GM19452 (cell line): ENCODE results near the gene PEAK1.

ENCODE experiments used
- ATAC-seq: cut with Tn5 transposase; IDR thresholded peaks from one replicate; pipeline ENCODE4 v1.9.1; 2021; ENCODE audit not compliant: unreplicated experiment

The PEAK1 gene, protein sequence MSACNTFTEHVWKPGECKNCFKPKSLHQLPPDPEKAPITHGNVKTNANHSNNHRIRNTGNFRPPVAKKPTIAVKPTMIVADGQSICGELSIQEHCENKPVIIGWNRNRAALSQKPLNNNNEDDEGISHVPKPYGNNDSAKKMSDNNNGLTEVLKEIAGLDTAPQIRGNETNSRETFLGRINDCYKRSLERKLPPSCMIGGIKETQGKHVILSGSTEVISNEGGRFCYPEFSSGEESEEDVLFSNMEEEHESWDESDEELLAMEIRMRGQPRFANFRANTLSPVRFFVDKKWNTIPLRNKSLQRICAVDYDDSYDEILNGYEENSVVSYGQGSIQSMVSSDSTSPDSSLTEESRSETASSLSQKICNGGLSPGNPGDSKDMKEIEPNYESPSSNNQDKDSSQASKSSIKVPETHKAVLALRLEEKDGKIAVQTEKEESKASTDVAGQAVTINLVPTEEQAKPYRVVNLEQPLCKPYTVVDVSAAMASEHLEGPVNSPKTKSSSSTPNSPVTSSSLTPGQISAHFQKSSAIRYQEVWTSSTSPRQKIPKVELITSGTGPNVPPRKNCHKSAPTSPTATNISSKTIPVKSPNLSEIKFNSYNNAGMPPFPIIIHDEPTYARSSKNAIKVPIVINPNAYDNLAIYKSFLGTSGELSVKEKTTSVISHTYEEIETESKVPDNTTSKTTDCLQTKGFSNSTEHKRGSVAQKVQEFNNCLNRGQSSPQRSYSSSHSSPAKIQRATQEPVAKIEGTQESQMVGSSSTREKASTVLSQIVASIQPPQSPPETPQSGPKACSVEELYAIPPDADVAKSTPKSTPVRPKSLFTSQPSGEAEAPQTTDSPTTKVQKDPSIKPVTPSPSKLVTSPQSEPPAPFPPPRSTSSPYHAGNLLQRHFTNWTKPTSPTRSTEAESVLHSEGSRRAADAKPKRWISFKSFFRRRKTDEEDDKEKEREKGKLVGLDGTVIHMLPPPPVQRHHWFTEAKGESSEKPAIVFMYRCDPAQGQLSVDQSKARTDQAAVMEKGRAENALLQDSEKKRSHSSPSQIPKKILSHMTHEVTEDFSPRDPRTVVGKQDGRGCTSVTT (N-terminal part only)

DNA sequence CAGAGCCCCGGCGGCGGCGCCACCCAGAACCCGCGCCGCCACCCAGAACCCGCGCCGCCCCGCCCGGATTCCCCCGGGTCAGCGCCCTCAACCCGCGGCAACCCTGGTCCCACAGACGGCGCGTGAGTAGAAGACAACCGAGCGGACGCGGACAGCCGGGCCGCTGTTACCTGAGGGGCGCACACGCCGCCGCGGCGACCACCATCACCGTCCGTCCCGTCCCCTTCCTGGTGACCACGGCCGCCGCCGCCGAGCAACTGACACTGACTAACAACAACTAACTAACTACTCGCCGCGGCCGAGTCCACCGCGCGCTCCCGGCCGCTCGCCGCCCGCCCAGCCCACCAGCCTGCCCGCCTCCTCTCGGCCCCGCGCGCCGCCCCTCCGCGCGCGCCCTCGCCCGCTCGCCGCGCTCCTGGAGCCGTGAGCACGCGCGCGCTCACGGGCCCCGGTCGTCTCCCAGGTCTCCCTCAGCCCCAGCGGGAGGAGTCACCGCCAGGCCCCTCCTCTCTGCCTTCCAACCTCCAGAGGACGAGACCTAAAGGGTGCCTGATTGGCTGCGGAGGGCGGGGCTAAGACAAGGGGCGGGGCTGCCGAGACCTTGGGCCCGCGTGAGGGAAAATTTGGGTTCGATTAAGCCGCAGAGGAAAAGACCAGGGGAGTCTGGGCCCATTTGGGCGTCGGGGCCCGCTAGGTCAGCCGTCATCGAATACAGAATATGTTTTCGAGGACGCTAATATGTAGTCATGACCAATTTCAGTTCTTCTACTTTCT lies at the start of gene PEAK1:
TSS of gene PEAK1 (minus strand) at position 269 of the 774 bp plus-strand sequence. CDS start 238,178 bp downstream, outside the sequence.
- peak; percentile 90 for ATAC-seq

DNA sequence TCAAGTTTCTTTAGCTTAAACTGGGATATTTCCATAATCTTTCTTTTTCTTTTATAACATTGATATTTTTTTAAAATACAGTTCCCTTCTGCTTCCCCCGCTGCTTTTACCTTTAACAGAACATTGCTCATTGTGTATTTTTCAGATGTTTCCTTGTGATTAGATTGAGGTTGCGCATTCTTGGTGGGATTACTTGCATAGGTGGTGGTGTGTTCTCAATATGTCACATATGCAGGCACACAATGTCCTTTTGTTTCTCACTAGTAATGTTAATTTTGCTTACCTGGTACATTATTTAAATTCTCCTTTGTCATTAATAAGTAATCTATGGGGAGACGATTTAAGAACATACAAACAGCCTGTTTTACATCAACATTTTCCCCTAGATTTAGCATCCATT lies 49.0 kb upstream of the PEAK1 start:
- no peak for ATAC-seq

DNA sequence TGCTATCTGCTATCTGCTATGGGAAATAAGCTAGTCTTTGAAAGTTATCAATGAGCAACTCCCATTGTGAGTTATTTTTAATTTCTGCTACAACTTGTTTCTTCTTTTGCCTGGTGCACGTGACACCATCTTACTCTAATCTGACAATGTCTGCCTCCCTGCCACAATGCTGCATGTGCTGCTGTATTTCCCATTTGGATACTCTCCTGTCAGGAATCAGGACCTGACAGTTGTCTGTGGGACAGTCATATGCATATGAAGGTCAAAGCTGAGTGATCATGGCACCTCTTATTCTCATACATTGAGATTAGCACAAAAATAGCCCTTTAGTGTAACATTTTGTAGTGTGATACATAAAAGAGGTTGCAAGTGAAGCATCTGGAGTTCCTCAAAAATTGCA lies 46.6 kb upstream of the PEAK1 start:
- ATAC-seq, result no peak

DNA sequence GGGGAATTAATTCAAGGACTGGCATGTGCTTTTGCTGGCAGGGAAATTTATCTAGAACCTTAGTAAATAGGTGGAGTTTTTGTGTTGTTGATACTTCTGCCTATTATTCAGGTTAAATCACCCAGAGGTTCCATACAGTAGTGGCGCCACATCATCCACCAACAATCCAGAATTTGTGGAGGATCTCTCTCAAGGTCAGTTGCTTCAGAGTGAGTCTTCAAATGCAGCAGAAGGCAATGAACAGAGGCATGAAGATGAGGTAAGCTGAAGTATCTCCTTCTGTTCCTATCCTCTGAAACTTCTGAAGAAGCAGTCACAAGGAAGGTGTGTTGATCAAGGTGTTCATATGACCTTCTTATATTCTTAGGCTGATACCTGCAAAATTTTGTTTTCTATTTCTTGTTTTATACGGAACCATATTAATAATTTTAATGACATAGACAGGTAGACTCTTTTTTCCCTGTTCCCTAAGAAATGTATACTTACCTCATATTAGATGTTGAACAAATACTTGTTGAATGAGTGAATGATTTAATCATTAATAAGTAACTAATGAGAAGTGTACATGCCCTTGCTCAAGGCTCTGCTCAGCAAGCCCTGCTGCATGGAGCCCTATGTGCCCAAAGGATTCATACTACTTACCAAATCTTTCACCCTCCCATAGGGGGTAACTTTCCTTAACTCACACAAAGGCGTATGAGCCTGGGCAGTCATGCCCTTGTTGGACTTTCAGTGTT lies 44.4 kb upstream of the PEAK1 start:
- no peak for ATAC-seq

DNA sequence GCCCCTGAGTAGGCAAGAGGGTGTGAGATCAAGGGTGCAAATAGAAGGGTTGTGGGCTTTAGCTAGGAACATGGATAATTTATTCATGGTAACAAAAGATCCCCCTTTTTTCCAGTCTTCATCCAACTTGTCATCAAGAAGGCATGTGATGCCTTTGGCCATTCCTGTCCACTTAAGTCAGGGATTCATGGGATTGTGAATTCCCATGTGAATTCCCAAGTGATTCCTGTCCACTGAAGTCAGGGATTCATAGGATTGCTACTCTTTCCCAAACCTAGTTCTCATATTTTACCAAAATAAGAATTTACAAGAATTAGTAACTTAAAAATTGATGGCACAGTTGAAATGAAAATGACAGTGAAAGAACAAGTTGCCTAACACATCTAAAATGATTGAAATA lies 41.6 kb upstream of the PEAK1 start:
- ATAC-seq, result no peak

DNA sequence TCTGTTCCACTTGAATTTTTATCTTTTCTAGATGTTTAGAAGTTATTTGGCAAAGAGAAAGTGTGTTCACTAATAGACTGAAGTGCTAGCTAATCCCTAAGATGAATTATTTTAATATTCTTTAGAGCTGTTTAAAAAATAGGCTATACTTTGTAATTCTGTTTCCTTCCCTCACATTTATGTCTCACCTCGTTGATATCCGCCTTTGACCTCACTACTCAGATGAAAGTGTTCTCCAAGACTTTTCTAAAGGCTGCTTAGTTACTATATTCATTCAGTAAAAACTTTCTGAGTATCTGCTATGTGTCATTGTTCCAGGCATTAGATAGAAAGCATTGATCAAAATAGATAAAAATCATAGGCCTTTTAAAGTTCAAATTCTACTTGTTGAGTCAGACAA lies 39.1 kb upstream of the PEAK1 start:
- ATAC-seq, result no peak

DNA sequence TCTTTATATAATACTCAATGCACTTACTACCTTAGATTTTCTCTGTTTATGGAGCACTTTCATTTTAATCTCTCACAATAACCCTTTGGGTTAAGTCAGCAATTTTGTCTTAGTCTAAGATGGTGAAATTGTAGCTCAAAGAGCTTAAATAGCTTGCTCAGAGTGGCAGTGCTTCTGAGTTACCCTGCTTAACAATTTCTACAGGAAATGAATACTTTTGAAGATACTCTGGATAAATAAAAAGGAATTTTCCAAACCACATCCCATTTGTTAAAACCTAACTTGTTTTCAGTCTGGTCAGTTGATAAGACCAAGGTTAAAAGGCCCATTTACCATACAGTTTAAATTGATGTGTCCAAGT lies 38.0 kb upstream of the PEAK1 start:
- no peak for ATAC-seq

DNA sequence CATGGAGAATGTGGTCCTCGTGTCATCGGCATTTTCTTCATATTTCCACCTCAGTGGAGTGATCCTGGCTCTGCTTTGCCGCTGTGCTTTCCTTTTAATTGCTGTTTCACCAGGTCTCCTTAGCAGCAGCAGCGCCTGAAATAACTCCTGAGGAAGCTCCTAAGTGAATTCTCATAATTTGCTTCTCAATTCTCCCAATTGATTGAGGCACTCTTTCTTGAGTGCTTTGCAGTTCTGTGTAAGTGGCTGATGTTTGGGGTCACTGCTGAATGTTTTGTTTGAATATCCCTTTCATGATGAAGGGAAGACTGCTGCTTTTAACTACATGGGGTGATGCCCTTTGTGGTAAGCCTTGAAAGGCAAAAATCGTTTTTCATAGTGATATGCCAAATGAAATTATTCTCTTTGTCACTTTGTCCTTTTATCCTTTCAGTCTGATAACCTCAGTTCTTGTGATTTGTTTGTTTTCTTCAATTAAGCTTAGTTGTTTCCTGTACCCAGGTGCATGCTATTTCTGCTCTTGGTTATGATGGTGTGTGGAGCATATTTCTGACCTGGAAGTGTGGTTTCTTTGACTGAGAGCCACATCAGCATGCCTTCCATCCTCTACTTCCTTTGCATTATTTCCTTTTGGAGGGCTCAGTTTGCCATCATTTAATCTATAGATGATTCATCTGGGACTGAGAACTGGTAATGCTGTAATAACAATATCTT lies 37.4 kb upstream of the PEAK1 start:
- ATAC-seq, result no peak

DNA sequence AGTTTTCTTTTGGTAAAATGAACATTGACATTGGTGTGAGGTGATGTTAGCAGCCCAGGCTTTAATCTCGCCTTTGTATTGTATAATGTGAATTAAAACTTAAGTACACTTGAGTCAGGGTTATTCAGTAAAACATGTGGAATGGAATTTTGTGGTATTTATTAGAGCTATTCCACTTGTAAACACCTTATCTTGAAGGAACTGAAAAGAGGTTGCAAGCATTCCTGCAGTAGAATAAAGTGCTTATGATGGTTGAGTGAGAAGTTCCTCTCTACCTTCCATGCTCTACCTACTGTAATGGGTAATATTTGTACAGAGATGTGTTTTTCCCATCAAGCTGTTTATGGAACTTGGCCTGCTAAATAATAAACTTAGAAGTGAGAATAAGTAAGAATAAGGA lies 36.8 kb upstream of the PEAK1 start:
- no peak for ATAC-seq

DNA sequence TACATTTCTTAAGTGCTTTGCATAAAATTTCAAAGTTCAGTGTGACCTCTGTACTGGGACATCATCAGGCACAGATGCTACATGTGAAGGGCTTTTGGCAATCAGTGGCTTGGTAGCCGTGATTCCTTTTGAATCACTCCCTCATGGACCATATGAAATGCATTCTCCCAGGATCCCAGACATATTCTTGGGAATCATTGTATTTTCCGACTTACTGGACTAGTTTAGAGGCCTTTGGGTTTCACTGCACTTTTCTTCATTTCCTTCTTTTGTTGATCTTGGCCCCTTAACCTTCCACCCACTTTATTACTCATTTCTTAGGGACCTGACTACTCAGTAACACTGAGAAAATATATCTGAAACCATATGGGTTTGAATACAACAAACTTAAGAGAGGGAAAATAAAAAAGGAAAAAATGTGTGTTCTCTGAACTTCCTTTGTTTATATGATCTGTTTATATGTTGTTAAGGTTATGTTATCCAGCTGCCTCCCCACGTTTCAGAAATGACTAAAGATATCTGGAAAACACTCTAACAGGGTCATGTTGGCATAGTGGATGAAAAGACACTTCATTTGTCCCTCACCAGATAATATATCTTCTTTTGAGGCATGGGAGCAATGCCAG lies 35.9 kb upstream of the PEAK1 start:
- ATAC-seq, result no peak

DNA sequence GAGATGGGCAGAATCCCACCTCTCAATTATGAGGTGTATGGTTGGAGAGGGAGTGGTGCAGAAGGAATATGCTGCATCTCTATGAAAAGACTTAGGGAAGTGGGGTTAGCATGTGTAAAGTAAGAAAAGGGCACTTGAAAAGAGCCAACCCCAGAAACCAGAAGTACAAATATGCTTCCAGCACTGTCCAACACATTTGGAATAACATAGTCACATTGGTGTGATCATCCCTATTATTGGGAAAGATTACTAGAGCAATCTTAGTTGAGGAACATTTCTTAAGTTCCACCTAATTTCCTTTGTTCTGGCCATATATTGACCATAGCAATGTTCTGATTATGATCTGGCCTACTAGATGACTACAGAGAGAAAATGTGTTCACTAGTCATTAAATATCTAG lies 35.0 kb upstream of the PEAK1 start:
- no peak for ATAC-seq

DNA sequence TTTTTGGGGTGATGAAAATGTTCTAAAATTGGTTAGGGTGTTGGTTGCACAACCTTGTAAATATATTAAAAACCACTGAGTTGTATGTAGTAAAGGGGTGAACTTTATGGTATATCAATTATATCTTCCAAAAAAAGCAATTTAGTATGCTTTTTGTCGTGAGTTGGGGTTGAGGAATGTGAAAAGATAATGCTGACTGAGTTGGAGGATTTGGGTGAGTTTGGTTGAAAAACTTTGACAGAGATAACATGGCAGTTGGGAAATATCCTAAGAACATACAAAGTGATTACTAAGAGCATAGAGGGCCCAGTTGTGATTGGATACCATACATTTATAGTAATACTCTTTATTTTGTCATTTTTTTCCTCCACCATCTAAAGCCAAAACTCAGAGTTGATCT lies 34.4 kb upstream of the PEAK1 start:
- ATAC-seq, result no peak

DNA sequence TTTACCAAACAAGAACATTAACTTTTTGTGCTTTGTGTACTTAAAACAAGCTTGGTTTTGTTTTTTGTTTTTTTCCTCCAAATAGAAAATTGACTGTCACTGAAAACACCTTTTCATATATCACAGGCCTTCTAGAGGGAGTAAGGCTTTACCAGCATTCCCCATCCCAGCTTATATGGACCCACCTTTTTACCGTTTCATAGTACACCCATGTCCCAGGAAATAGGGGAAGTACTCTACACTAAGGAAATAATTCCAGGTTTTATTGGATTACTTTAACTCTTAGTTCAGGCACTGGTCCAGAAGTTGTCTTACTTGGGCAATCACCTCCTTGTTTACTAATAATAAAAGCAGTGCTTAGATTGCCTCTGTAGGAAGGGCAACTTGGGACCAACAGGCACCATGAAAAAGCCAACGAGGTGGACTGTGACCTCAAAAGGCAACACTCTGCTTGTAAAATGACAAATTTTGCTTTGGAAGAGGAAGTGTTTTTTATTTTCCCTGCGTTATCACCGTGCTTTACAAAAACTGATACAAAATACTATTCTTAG lies 27.0 kb upstream of the PEAK1 start:
- no peak for ATAC-seq

DNA sequence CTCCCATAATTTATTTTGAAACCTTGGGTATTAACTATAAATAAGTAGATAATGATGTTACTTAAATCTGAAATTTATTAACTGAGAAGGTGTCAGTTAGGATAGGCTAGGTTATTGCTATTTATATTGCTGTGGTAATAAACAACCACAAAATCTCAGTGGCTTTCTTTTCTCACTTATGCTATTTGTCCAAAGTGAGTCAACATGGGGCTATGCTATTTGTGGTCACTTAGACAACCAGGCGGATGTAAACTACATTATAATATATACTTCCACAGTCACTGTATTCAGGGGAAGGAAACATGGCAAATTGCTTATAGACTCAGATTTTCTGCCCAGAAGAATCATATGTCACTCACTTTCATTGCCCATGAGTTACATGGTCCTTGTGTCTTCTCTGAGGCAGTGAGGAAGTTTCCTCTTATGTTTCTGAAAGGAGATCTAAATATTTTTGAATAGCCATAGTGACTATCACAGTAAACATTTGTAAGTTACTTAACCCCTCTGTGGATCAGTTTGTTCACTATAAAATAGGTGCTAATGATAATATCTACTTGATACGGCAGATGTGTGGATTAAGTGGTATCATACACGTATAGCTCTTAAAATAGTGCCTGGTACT lies 20.6 kb upstream of the PEAK1 start:
- peak; percentile 87 for ATAC-seq

DNA sequence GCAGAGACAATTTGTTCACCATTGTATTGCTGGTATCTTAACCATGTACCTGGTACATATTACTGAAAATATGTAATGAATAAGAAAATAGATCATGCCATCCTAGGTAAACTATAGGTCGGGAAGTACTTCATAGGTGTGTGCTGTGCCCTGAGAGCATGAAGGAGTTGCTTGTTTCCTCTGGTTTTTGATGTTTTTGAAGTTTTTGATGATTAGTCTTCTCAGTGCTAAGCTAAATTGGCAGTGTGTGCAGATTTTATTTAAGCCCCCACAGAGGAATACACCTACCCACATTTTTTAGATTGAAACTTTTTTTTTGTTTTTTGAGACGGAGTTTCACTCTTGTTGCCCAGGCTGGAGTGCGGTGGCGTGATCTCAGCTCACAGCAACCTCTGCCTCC lies 17.4 kb upstream of the PEAK1 start:
- no peak for ATAC-seq

DNA sequence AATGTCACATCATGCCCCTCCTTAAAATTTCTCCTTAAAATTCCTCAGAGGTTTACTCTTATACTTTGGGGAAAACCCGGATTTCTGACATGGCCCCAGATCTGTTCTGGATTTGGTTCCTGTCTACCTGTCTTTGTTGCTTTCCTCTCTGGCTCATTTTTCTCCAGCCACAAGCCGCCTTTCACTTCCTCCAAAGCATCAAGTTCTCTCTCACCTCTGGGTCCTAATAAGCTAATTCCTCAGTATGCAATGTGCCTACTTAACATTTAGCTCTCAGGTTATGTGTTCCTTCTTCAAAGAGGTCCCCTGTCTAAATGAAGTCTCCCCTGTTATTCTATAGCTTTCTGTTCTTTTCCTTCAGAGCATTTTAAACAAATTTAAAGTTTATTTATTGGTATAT lies 16.9 kb upstream of the PEAK1 start:
- no peak for ATAC-seq

DNA sequence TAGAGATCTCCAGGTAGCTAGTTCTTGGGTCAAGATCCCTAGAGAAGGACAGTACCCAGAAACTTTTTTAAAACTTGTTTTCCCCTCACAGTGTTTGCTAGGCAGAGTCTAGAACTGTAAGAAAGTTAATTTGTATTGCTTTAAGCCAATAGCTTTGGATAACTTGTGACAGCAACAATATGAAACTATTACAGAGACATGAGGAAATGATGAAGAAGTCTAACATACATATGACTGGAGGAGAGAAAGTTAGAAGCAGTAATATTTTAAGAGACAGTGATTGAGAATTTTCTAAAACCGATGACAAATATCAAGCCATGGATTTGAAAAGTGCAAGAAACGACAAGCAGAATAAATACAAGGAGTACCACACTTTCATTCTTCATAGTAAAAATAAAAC lies 10.7 kb upstream of the PEAK1 start:
- no peak for ATAC-seq

DNA sequence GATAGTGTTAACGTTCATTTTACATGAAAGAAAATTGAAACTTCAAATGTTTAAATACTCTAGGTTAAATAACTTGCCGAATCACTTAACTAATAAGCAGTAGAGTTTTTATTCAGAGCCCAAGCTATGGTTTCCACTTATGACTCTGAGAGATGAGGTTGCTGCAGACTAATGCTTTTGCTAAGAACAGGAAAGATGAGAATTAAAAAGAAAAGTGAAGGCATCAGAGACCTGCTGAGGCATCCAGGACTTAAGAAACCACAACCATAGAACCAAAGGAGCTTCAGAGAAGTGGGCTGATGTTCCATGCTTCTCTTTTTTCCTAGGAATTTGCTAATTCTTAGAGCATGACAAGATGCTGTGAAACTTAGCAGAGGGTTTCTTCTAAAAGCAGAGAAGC lies 10.3 kb upstream of the PEAK1 start:
- no peak for ATAC-seq

DNA sequence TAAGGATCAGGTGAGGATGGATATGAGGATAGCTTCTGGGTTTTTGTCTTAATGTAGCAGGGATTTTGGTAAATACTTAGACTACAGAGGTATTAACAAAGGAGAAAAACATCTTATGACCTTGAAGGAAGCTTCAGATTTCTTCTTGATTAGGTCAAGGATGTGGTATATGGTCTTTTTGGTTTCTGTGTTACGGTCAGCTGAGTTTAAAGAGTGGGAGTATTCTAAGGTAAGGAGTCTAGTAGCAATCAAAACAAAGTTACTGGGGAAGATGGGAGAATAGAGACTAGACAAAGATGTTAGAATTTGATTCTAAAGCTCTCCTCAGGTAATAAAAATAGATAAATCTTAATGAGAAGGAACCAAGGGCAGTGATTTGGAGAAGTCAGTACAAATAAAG lies 7.0 kb upstream of the PEAK1 start:
- no peak for ATAC-seq
